Heart left ventricle (tissue), 13 donors: ENCODE measurements around the gene NFX1.

Experiments used
- POLR2A ChIP-seq, 2 donors: fragments of 450-650 bp; IDR thresholded peaks; one replicate each; pipeline ENCODE4 v1.6.1; 2017; ENCODE audit warnings: antibody characterized with exemption in 2 of 2, mild to moderate bottlenecking in 2 of 2, moderate library complexity in 2 of 2
- TF ChIP-seq, protein P1 (sequence below), 12 donors: fragments of 200-600 bp; sonication (generic) in 4 of 12; IDR thresholded peaks; one replicate each; pipeline versions ENCODE4 v1.5.0 to v1.8.0; 2018 to 2022; ENCODE audit warnings: antibody characterized with exemption in 12 of 12, mild to moderate bottlenecking in 5 of 12
- donor health status: ischemic (EF 13 %, LVEDD 7.1; RV severe dilation, severe dysfunction).
- donor health status: DM: no; HTN: yes; CAD: no.
- donor health status: DM: no; HTN: no; CAD: no.
- donor health status: ischemic (EF 25% LVEDD 6.9; RV normal size, moderate dysfunction).
- donor health status: ischemic (EF 25% LVEDD 5.7; RV mildly dilated, moderate dysfunction).
- donor health status: ischemic (EF 35%, LVEDD 5.7; RV mildly dilated, moderate dysfunction).
- donor health status: nonischemic (EF 11% LVEDD 7.7; RV severe dilation, severe dysfunction).
- donor health status: DM: yes; HTN: yes; CAD: no.
- donor health status: PGD.
- donor health status: ischemic (EF 29% LVEDD 5.4; RV normal size, mild dysfunction).
- donor health status: nonischemic (EF 23%, LVEDD 6.1; RV moderate dilation, normal function).

GRCh38 chr9:33344145-33344544, 53.8 kb downstream of the NFX1 start:
- TF ChIP-seq POLR2A (IDR thresholded peaks at IDR 0.05) = no peak
- TF ChIP-seq, protein P1, sequence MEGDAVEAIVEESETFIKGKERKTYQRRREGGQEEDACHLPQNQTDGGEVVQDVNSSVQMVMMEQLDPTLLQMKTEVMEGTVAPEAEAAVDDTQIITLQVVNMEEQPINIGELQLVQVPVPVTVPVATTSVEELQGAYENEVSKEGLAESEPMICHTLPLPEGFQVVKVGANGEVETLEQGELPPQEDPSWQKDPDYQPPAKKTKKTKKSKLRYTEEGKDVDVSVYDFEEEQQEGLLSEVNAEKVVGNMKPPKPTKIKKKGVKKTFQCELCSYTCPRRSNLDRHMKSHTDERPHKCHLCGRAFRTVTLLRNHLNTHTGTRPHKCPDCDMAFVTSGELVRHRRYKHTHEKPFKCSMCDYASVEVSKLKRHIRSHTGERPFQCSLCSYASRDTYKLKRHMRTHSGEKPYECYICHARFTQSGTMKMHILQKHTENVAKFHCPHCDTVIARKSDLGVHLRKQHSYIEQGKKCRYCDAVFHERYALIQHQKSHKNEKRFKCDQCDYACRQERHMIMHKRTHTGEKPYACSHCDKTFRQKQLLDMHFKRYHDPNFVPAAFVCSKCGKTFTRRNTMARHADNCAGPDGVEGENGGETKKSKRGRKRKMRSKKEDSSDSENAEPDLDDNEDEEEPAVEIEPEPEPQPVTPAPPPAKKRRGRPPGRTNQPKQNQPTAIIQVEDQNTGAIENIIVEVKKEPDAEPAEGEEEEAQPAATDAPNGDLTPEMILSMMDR (IDR thresholded peaks at IDR 0.05) = no peak
